ENCODE results near the gene TOB1. TPM values are rescaled to one million over a fixed set of nuclear protein-coding genes. Genes with fewer than 3 reads are reported as not detected.
"Not testable (repeated sequence)": the region's sequence is repeated elsewhere in the genome, so short reads cannot be mapped to it uniquely, and the experiment has no call there.

TOB1 gene
- total and polyA plus RNA-seq, 2 experiments from 2014 or later = 8.4 to 93.8 TPM

GRCh38 chr17:50879086-50879485 is 12.9 kb upstream of the TOB1 start:
- Histone ChIP-seq H3K36me3 (ENCODE audit: low read depth) (no peaks in the 10 kb centered on the region), H4K20me1 (ENCODE audit: insufficient read depth) (no peaks in the 10 kb centered on the region), H3K9me2 (ENCODE audit: insufficient read depth) (no peaks in the 10 kb centered on the region), H3K79me2 (ENCODE audit: insufficient read depth) (no peaks in the 10 kb centered on the region), H3K27me3 (replicated peaks; ENCODE audit: insufficient read depth) (no peaks in the 10 kb centered on the region), H3F3A (ENCODE audit: insufficient read depth) (peaks cover 3% of the 10 kb centered on the region; the same call in 1 of the 2 replicates), H3K4me2 (ENCODE audit: unreplicated experiment) (no peak overlapping the region), H3K27ac (no peak overlapping the region), H3K9ac (no peak overlapping the region), H2AFZ (no peak overlapping the region), H3K4me3 (no peak overlapping the region), H3K9me3 (ENCODE audit: low read depth) (no peaks in the 10 kb centered on the region), H3K4me1 (ENCODE audit: insufficient read depth) (peaks cover 6% of the 10 kb centered on the region)
- in situ Hi-C loops (cut with MboI) = no loop called here
- no peak for TF ChIP-seq EZH2 (IDR thresholded peaks at IDR 0.05; ENCODE audit: insufficient read depth, poor library complexity, severe bottlenecking)
- no peak for TF ChIP-seq EZH2phosphoT487 (IDR thresholded peaks at IDR 0.05; ENCODE audit: insufficient read depth, low read depth)
- no peak for DNase-seq
- 76 to 78% methylated on average over 5 of the region's 5 CpGs for WGBS, 2 experiments (ENCODE audit: low coverage in 1 of 2, low lambda C conversion rate in 2 of 2, missing lambda C conversion rate in 2 of 2)

- peaks cover 6% of the 10 kb centered on the region for H3K4me1 ChIP-seq (ENCODE audit: insufficient read depth)
- H4K20me1 ChIP-seq (ENCODE audit: insufficient read depth) = no peaks in the 10 kb centered on the region
- H3F3A ChIP-seq (ENCODE audit: insufficient read depth) = peaks cover 3% of the 10 kb centered on the region; the same call in 1 of the 2 replicates
- WGBS, 2 experiments (ENCODE audit: low coverage in 1 of 2, low lambda C conversion rate in 2 of 2, missing lambda C conversion rate in 2 of 2) = 94 to 100% methylated on average over 1 of the region's 1 CpG
- no peaks in the 10 kb centered on the region for H3K27me3 ChIP-seq (replicated peaks; ENCODE audit: insufficient read depth)
- H2AFZ ChIP-seq = no peak overlapping the region
- DNase-seq = no peak
- no peaks in the 10 kb centered on the region for H3K36me3 ChIP-seq (ENCODE audit: low read depth)
- H3K4me3 ChIP-seq = no peak overlapping the region
- H3K9me2 ChIP-seq (ENCODE audit: insufficient read depth) = no peaks in the 10 kb centered on the region
- no peak overlapping the region for H3K9ac ChIP-seq
- in situ Hi-C loops (cut with MboI) = no loop called here
- TF ChIP-seq EZH2 (IDR thresholded peaks at IDR 0.05; ENCODE audit: insufficient read depth, poor library complexity, severe bottlenecking) (no peak), EZH2phosphoT487 (IDR thresholded peaks at IDR 0.05; ENCODE audit: insufficient read depth, low read depth) (no peak)
- H3K27ac ChIP-seq = no peak overlapping the region
- no peaks in the 10 kb centered on the region for H3K79me2 ChIP-seq (ENCODE audit: insufficient read depth)
- no peak overlapping the region for H3K4me2 ChIP-seq (ENCODE audit: unreplicated experiment)
- H3K9me3 ChIP-seq (ENCODE audit: low read depth) = no peaks in the 10 kb centered on the region
These were observed 11.7 kb upstream of the TOB1 start for GRCh38 chr17:50877838-50878237.

GRCh38 chr17:50877042-50877441 is 10.9 kb upstream of the TOB1 start:
- DNase-seq; H3K27ac ChIP-seq; H3K36me3 ChIP-seq (ENCODE audit: low read depth); H3K27me3 ChIP-seq (replicated peaks; ENCODE audit: insufficient read depth); in situ Hi-C loops (cut with MboI); H3K4me3 ChIP-seq; H3K9me2 ChIP-seq (ENCODE audit: insufficient read depth); H3K4me2 ChIP-seq (ENCODE audit: unreplicated experiment); H3K9me3 ChIP-seq (ENCODE audit: low read depth); H3F3A ChIP-seq (ENCODE audit: insufficient read depth); H3K4me1 ChIP-seq (ENCODE audit: insufficient read depth); H3K9ac ChIP-seq; H4K20me1 ChIP-seq (ENCODE audit: insufficient read depth); H2AFZ ChIP-seq; H3K79me2 ChIP-seq (ENCODE audit: insufficient read depth): not testable (repeated sequence)
- 95 to 96% methylated on average over 9 of the region's 9 CpGs for WGBS, 2 experiments (ENCODE audit: low coverage in 1 of 2, low lambda C conversion rate in 2 of 2, missing lambda C conversion rate in 2 of 2)

GRCh38 chr17:50875074-50875473 is 8.9 kb upstream of the TOB1 start:
- Histone ChIP-seq H3K9me3 (ENCODE audit: low read depth) (no peaks in the 10 kb centered on the region), H3K4me2 (ENCODE audit: unreplicated experiment) (no peak overlapping the region), H2AFZ (no peak overlapping the region), H3K9ac (no peak overlapping the region), H3K4me3 (no peak overlapping the region), H3K27ac (no peak overlapping the region), H3K79me2 (ENCODE audit: insufficient read depth) (no peaks in the 10 kb centered on the region), H3K36me3 (ENCODE audit: low read depth) (no peaks in the 10 kb centered on the region), H4K20me1 (ENCODE audit: insufficient read depth) (no peaks in the 10 kb centered on the region), H3K9me2 (ENCODE audit: insufficient read depth) (no peaks in the 10 kb centered on the region), H3F3A (ENCODE audit: insufficient read depth) (no peaks in the 10 kb centered on the region), H3K4me1 (ENCODE audit: insufficient read depth) (peaks cover 7% of the 10 kb centered on the region; the same call in 1 of the 2 replicates), H3K27me3 (replicated peaks; ENCODE audit: insufficient read depth) (no peaks in the 10 kb centered on the region)
- no peak for DNase-seq
- in situ Hi-C loops (cut with MboI) = no loop called here
- WGBS, 2 experiments (ENCODE audit: low coverage in 1 of 2, low lambda C conversion rate in 2 of 2, missing lambda C conversion rate in 2 of 2) = 45 to 75% methylated on average over 2 of the region's 2 CpGs
- no peak for TF ChIP-seq EZH2phosphoT487 (IDR thresholded peaks at IDR 0.05; ENCODE audit: insufficient read depth, low read depth)
- no peak for TF ChIP-seq EZH2 (IDR thresholded peaks at IDR 0.05; ENCODE audit: insufficient read depth, poor library complexity, severe bottlenecking)
